Measurements from ENCODE around the gene IVD.

IVD gene

DNA sequence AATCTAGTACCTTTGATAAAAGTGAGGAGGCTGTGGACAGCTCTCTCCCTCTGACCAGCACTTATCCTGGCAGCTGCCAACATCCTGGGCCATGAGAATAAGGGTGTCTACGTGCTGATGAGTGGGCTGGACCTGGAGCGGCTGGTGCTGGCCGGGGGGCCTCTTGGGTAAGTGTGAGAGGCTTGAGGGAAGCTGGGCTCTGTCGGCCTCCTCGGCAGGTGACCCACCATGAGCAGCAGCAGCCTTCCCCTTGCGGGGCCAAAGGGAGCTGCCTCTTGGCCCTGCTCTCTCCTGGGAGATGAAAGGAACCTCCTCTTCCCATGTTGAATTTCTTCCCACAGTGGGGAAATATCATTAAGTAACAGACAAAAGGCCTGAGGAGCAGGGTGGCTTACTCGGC, 9.2 kb downstream of the IVD start:
- H3K9me3 ChIP-seq (ENCODE audit: low read depth, low read length), result no peaks in the 10 kb centered on the region
- H3K9ac ChIP-seq (ENCODE audit: insufficient read length), result no peak overlapping the region
- TF ChIP-seq POLR2AphosphoS5 (IDR thresholded peaks at IDR 0.05; ENCODE audit: borderline replicate concordance, low read depth, low read length) (no peak), FOXP2 (optimal IDR thresholded peaks at IDR 0.05; ENCODE audit: control extremely low read depth, extremely low read length, insufficient read depth) (no peak), EZH2 (IDR thresholded peaks at IDR 0.05) (no peak)
- H3K27ac ChIP-seq, result no peak overlapping the region
- DNase-seq (ENCODE audit: low read depth, low spot score), result no peak
- H3K4me3 ChIP-seq, result no peak overlapping the region
- peaks cover 47% of the 10 kb centered on the region for H3K36me3 ChIP-seq (ENCODE audit: insufficient read depth, low read length)

DNA sequence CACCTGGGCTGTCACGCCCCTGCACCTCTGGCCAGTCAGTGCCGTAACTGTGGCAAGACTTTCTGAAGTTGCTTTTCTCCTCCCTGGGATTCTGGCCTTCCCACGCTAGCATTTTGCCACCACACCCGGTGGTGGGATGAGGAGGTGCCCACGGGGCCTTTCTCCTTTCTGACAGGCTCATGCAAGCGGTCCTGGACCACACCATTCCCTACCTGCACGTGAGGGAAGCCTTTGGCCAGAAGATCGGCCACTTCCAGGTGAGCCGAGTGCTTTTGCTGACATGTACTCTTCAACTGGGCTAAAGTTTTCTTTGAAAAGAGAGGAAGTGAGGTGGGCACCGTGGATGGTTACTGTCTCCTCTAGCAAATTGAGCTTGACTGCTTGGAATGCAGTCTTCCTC, 9.6 kb downstream of the IVD start:
- peaks cover 44% of the 10 kb centered on the region for H3K36me3 ChIP-seq (ENCODE audit: insufficient read depth, low read length)

DNA sequence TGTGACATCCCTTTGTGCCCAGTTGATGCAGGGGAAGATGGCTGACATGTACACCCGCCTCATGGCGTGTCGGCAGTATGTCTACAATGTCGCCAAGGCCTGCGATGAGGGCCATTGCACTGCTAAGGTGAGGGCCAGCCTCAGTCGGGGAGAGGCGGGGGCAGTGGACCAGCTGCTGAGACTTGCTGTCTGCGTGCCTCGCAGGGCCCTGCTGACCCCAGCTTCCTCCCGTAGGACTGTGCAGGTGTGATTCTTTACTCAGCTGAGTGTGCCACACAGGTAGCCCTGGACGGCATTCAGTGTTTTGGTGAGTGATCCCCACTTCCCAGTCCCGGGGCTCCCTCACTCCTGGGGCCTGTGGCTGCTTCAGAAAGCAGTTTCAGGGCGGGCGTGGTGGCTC, 10.5 kb downstream of the IVD start:
- H3K27ac ChIP-seq, result no peak overlapping the region
- TF ChIP-seq POLR2AphosphoS5 (IDR thresholded peaks at IDR 0.05; ENCODE audit: borderline replicate concordance, low read depth, low read length), result no peak
- TF ChIP-seq EZH2 (IDR thresholded peaks at IDR 0.05), result no peak
- TF ChIP-seq FOXP2 (optimal IDR thresholded peaks at IDR 0.05; ENCODE audit: control extremely low read depth, extremely low read length, insufficient read depth), result no peak

More for the DNA sequence above, 9.6 kb downstream of the IVD start:
- Histone ChIP-seq H3K9ac (ENCODE audit: insufficient read length) (no peak overlapping the region), H3K27ac (no peak overlapping the region), H3K4me3 (no peak overlapping the region), H3K9me3 (ENCODE audit: low read depth, low read length) (no peaks in the 10 kb centered on the region)
- TF ChIP-seq POLR2AphosphoS5 (IDR thresholded peaks at IDR 0.05; ENCODE audit: borderline replicate concordance, low read depth, low read length), result no peak
- no peak for TF ChIP-seq FOXP2 (optimal IDR thresholded peaks at IDR 0.05; ENCODE audit: control extremely low read depth, extremely low read length, insufficient read depth)
- TF ChIP-seq EZH2 (IDR thresholded peaks at IDR 0.05), result no peak
- no peak for DNase-seq (ENCODE audit: low read depth, low spot score)

GRCh38 chr15:40418126-40418525, 12.5 kb downstream of the IVD start:
- Histone ChIP-seq H3K9me3 (ENCODE audit: low read depth, low read length) (no peaks in the 10 kb centered on the region), H3K9ac (ENCODE audit: insufficient read length) (no peak overlapping the region), H3K4me3 (no peak overlapping the region), H3K27ac (no peak overlapping the region), H3K36me3 (ENCODE audit: insufficient read depth, low read length) (peaks cover 26% of the 10 kb centered on the region; the same call in 1 of the 2 replicates)
- DNase-seq (ENCODE audit: low read depth, low spot score), result no peak
- TF ChIP-seq EZH2 (IDR thresholded peaks at IDR 0.05), result no peak
- no peak for TF ChIP-seq POLR2AphosphoS5 (IDR thresholded peaks at IDR 0.05; ENCODE audit: borderline replicate concordance, low read depth, low read length)
- no peak for TF ChIP-seq FOXP2 (optimal IDR thresholded peaks at IDR 0.05; ENCODE audit: control extremely low read depth, extremely low read length, insufficient read depth)

More for the DNA sequence above, 10.5 kb downstream of the IVD start:
- no peak for DNase-seq (ENCODE audit: low read depth, low spot score)
- no peak overlapping the region for H3K4me3 ChIP-seq
- no peak overlapping the region for H3K9ac ChIP-seq (ENCODE audit: insufficient read length)
- no peaks in the 10 kb centered on the region for H3K9me3 ChIP-seq (ENCODE audit: low read depth, low read length)
- peaks cover 36% of the 10 kb centered on the region; the same call in 1 of the 2 replicates for H3K36me3 ChIP-seq (ENCODE audit: insufficient read depth, low read length)

GRCh38 chr15:40420071-40420713, 14.6 kb downstream of the IVD start:
- Histone ChIP-seq H3K27ac (peak overlapping the region; percentile 22), H3K9ac (ENCODE audit: insufficient read length) (no peak overlapping the region), H3K9me3 (ENCODE audit: low read depth, low read length) (no peaks in the 10 kb centered on the region), H3K36me3 (ENCODE audit: insufficient read depth, low read length) (peaks cover 14% of the 10 kb centered on the region; the same call in 1 of the 2 replicates), H3K4me3 (no peak overlapping the region)
- TF ChIP-seq FOXP2 (optimal IDR thresholded peaks at IDR 0.05; ENCODE audit: control extremely low read depth, extremely low read length, insufficient read depth) (no peak), POLR2AphosphoS5 (IDR thresholded peaks at IDR 0.05; ENCODE audit: borderline replicate concordance, low read depth, low read length) (no peak), EZH2 (IDR thresholded peaks at IDR 0.05) (no peak)
- no peak for DNase-seq (ENCODE audit: low read depth, low spot score)

GRCh38 chr15:40420793-40421192, 15.2 kb downstream of the IVD start:
- Histone ChIP-seq H3K9me3 (ENCODE audit: low read depth, low read length) (no peaks in the 10 kb centered on the region), H3K27ac (peak overlapping the region; percentile 22), H3K36me3 (ENCODE audit: insufficient read depth, low read length) (peaks cover 8% of the 10 kb centered on the region; the same call in 1 of the 2 replicates), H3K4me3 (no peak overlapping the region), H3K9ac (ENCODE audit: insufficient read length) (no peak overlapping the region)
- DNase-seq (ENCODE audit: low read depth, low spot score), result no peak
- TF ChIP-seq FOXP2 (optimal IDR thresholded peaks at IDR 0.05; ENCODE audit: control extremely low read depth, extremely low read length, insufficient read depth) (no peak), POLR2AphosphoS5 (IDR thresholded peaks at IDR 0.05; ENCODE audit: borderline replicate concordance, low read depth, low read length) (no peak), EZH2 (IDR thresholded peaks at IDR 0.05) (no peak)

GRCh38 chr15:40421246-40422157, 15.9 kb downstream of the IVD start:
- H3K36me3 ChIP-seq (ENCODE audit: insufficient read depth, low read length), result peaks cover 3% of the 10 kb centered on the region; the same call in 1 of the 2 replicates
- no peaks in the 10 kb centered on the region for H3K9me3 ChIP-seq (ENCODE audit: low read depth, low read length)
- no peak overlapping the region for H3K9ac ChIP-seq (ENCODE audit: insufficient read length)
- no peak for DNase-seq (ENCODE audit: low read depth, low spot score)
- TF ChIP-seq EZH2 (IDR thresholded peaks at IDR 0.05), result no peak
- TF ChIP-seq POLR2AphosphoS5 (IDR thresholded peaks at IDR 0.05; ENCODE audit: borderline replicate concordance, low read depth, low read length), result peak; percentile 11; the same call in 1 of the 2 replicates
- no peak for TF ChIP-seq FOXP2 (optimal IDR thresholded peaks at IDR 0.05; ENCODE audit: control extremely low read depth, extremely low read length, insufficient read depth)
- H3K4me3 ChIP-seq, result no peak overlapping the region
- H3K27ac ChIP-seq, result 0 out of 2 replicates have a peak overlapping the region, but pooled peaks have one; percentile 31

DNA sequence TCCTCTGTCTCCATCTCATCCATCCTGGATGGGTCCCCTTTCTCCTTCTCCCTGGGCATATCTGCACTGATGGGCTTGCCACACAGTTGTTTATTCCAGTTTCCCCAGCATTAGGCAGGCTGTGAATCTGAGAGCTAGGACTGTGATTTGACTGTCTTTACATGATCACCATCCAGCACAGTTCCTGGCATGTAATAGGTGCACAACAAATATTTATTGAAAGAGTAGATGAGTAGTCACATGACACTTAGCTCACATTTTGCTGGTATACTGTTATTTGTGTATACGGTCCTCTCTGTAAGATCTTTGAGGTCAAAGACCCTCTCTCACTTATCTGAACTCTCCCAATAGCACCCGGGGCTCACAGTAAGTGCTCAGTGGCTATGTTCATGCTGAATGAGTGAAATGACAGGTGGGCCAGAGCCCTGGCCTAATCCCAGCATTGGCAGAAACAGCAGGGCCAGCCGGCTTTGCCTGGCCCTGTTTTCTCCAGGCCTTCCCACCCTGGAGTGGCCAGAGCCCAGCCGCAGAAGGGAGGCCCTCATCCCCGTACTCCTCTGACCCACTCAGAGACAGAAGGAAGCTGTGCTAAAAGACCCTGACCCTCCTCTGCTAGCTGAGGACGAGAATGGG, 19.0 kb downstream of the IVD start:
- Histone ChIP-seq H3K36me3 (ENCODE audit: insufficient read depth, low read length) (no peaks in the 10 kb centered on the region), H3K9me3 (ENCODE audit: low read depth, low read length) (no peaks in the 10 kb centered on the region), H3K4me3 (no peak overlapping the region), H3K27ac (no peak overlapping the region), H3K9ac (ENCODE audit: insufficient read length) (no peak overlapping the region)
- DNase-seq (ENCODE audit: low read depth, low spot score), result no peak
- TF ChIP-seq POLR2AphosphoS5 (IDR thresholded peaks at IDR 0.05; ENCODE audit: borderline replicate concordance, low read depth, low read length), result no peak
- TF ChIP-seq EZH2 (IDR thresholded peaks at IDR 0.05), result no peak
- no peak for TF ChIP-seq FOXP2 (optimal IDR thresholded peaks at IDR 0.05; ENCODE audit: control extremely low read depth, extremely low read length, insufficient read depth)
